Neural progenitor cell (in vitro differentiated cells): Measurements from ENCODE around the gene PRKCE. TPM values are rescaled to one million over a fixed set of nuclear protein-coding genes. Genes with fewer than 3 reads are reported as not detected.

Experiments
- DNase-seq: peaks from one replicate; pipeline ENCODE4 v3.0.0-alpha.2; 2016; ENCODE audit warnings: low spot score
- H2AFZ ChIP-seq: fragments of 200-600 bp; sonication (generic); replicated peaks from 2 replicates; pipeline ENCODE4 v1.6.1; 2016; ENCODE audit warnings: antibody characterized with exemption
- H3F3A ChIP-seq: fragments of 200-600 bp; sonication (generic); 2 replicates; pipeline ENCODE4 v1.6.1; 2016; ENCODE audit warnings: antibody characterized with exemption, low read depth
- H3K27ac ChIP-seq: fragments of 200-600 bp; sonication (generic); 2 replicates; pipeline ENCODE4 v1.5.1; 2016; ENCODE audit warnings: mild to moderate bottlenecking
- H3K27me3 ChIP-seq: fragments of 200-600 bp; sonication (generic); 2 replicates; pipeline ENCODE4 v1.6.1; 2016; ENCODE audit warnings: mild to moderate bottlenecking, moderate library complexity
- H3K36me3 ChIP-seq: fragments of 200-600 bp; sonication (generic); 2 replicates; pipeline ENCODE4 v1.5.1; 2016
- H3K4me1 ChIP-seq: fragments of 200-600 bp; sonication (generic); 2 replicates; pipeline ENCODE4 v1.6.1; 2016; ENCODE audit warnings: mixed run types
- H3K4me2 ChIP-seq: fragments of 200-600 bp; sonication (generic); 2 replicates; pipeline ENCODE4 v1.6.1; 2016
- H3K4me3 ChIP-seq: fragments of 200-600 bp; sonication (generic); 2 replicates; pipeline ENCODE4 v1.5.1; 2016
- H3K79me2 ChIP-seq: fragments of 200-600 bp; sonication (generic); 2 replicates; pipeline ENCODE4 v1.6.1; 2016; ENCODE audit warnings: low read depth
- H3K9ac ChIP-seq: fragments of 200-600 bp; sonication (generic); 2 replicates; pipeline ENCODE4 v1.6.1; 2016
- H3K9me3 ChIP-seq: fragments of 200-600 bp; sonication (generic); 2 replicates; pipeline ENCODE4 v1.5.1; 2016; ENCODE audit warnings: low read depth
- H4K20me1 ChIP-seq: fragments of 200-600 bp; sonication (generic); 2 replicates; pipeline ENCODE4 v1.6.1; 2016; ENCODE audit warnings: low read depth
- H3K27ac Mint-ChIP-seq: 3 replicates; pipeline ENCODE4 v1.8.0; 2021; ENCODE audit warnings: mixed read lengths
- H3K27me3 Mint-ChIP-seq: 2 replicates; pipeline ENCODE4 v1.8.0; 2022; ENCODE audit warnings: low read depth, mild to moderate bottlenecking, inconsistent platforms, moderate library complexity, mixed read lengths; ENCODE audit not compliant: insufficient read depth
- H3K36me3 Mint-ChIP-seq: 3 replicates; pipeline ENCODE4 v1.8.0; 2021; ENCODE audit warnings: mixed read lengths
- H3K4me1 Mint-ChIP-seq: 3 replicates; pipeline ENCODE4 v1.8.0; 2021; ENCODE audit warnings: mixed read lengths
- H3K4me3 Mint-ChIP-seq: 3 replicates; pipeline ENCODE4 v1.8.0; 2021; ENCODE audit warnings: mild to moderate bottlenecking, moderate library complexity, mixed read lengths
- H3K9me3 Mint-ChIP-seq: 3 replicates; pipeline ENCODE4 v1.8.0; 2020; ENCODE audit warnings: mixed read lengths
- EZH2 ChIP-seq: fragments of 200-600 bp; sonication (generic); IDR thresholded peaks from 2 replicates; pipeline ENCODE4 v1.6.1; 2017; ENCODE audit warnings: antibody characterized with exemption, mild to moderate bottlenecking, moderate library complexity
- EZH2phosphoT487 ChIP-seq: fragments of 200-600 bp; sonication (generic); IDR thresholded peaks from 2 replicates; pipeline ENCODE4 v1.6.1; 2017; ENCODE audit warnings: antibody characterized with exemption
- total RNA-seq: library from RNA; depleted of rRNA; stranded (reverse); fragments of >200 nt; gene quantifications from 2 replicates; pipeline ENCODE4 v1.2.3, GENCODE V29; 2015; ENCODE audit warnings: low replicate concordance
- TF ChIP-seq, protein P1 (sequence below): fragments of 200-600 bp; sonication (generic); IDR thresholded peaks from 2 replicates; pipeline ENCODE4 v1.5.1; 2017; ENCODE audit warnings: antibody characterized with exemption, mild to moderate bottlenecking

PRKCE gene
- total RNA-seq, 1 donor from 2014 or later, result 4.1 TPM

DNA sequence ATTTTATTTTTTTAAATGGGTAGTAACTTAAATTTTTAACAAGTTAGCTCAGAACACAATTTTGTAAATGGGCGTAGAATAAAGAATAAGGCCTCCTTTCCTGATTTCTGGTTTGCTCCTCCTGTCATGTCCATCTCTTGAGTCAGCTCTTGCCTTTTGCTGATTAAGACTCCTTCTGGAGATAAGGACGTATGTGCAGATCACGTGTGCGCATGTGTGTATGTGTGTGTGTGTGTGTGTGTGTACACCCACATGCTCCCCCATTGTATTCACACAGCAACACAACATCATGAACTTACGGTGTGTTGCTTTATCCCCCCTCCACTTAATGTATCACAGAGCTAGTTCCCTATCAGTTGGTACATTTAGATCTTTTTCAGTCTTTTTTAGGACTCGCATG lies 182.9 kb downstream of the PRKCE start:
- Mint-ChIP-seq H3K4me3 (no peak overlapping the region), H3K27ac (no peak overlapping the region), H3K27me3 (peaks cover 2% of the 10 kb centered on the region), H3K9me3 (peaks cover 16% of the 10 kb centered on the region), H3K4me1 (peaks cover 38% of the 10 kb centered on the region), H3K36me3 (no peaks in the 10 kb centered on the region)
- H3F3A ChIP-seq, result peaks cover 15% of the 10 kb centered on the region
- H3K4me2 ChIP-seq, result no peak overlapping the region
- no peaks in the 10 kb centered on the region for H4K20me1 ChIP-seq
- H3K36me3 ChIP-seq, result no peaks in the 10 kb centered on the region
- H3K27ac ChIP-seq, result no peak overlapping the region
- no peak for DNase-seq
- H3K79me2 ChIP-seq, result no peaks in the 10 kb centered on the region
- H3K4me1 ChIP-seq, result peaks cover 34% of the 10 kb centered on the region
- H3K9me3 ChIP-seq, result no peaks in the 10 kb centered on the region
- TF ChIP-seq EZH2phosphoT487 (no peak), EZH2 (no peak)
- TF ChIP-seq, protein P1, sequence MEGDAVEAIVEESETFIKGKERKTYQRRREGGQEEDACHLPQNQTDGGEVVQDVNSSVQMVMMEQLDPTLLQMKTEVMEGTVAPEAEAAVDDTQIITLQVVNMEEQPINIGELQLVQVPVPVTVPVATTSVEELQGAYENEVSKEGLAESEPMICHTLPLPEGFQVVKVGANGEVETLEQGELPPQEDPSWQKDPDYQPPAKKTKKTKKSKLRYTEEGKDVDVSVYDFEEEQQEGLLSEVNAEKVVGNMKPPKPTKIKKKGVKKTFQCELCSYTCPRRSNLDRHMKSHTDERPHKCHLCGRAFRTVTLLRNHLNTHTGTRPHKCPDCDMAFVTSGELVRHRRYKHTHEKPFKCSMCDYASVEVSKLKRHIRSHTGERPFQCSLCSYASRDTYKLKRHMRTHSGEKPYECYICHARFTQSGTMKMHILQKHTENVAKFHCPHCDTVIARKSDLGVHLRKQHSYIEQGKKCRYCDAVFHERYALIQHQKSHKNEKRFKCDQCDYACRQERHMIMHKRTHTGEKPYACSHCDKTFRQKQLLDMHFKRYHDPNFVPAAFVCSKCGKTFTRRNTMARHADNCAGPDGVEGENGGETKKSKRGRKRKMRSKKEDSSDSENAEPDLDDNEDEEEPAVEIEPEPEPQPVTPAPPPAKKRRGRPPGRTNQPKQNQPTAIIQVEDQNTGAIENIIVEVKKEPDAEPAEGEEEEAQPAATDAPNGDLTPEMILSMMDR, result no peak
- H3K4me3 ChIP-seq, result no peak overlapping the region
- no peak overlapping the region for H2AFZ ChIP-seq
- H3K27me3 ChIP-seq, result no peaks in the 10 kb centered on the region
- no peak overlapping the region for H3K9ac ChIP-seq

DNA sequence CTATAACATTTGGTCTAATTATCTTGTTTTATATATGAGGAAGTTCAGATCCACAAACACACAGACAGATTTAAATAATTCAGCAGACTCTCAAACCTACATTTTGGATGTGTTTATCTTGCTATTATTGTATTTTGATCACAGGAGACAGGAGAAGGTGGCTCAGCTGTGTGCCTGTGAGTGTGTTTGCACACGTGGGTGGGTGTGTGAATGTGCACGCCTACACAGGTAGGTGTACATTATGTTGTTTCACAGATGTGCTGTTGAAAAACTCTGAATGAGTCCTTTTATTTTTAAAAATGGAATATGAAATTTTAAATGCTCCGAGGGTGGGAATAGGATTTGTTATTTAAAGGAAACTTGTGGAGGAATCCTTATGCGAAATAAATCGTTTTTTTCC lies 183.4 kb downstream of the PRKCE start:
- no peaks in the 10 kb centered on the region for H3K36me3 Mint-ChIP-seq
- no peak overlapping the region for H3K4me2 ChIP-seq
- H3K36me3 ChIP-seq, result no peaks in the 10 kb centered on the region
- TF ChIP-seq, protein P1, result no peak
- TF ChIP-seq EZH2phosphoT487, result no peak
- TF ChIP-seq EZH2, result no peak
- no peak overlapping the region for H3K4me3 ChIP-seq
- H3K27ac Mint-ChIP-seq, result no peak overlapping the region
- no peak overlapping the region for H3K4me3 Mint-ChIP-seq
- DNase-seq, result no peak
- H2AFZ ChIP-seq, result no peak overlapping the region
- H3K9me3 Mint-ChIP-seq, result peaks cover 14% of the 10 kb centered on the region
- no peak overlapping the region for H3K9ac ChIP-seq
- H3K79me2 ChIP-seq, result no peaks in the 10 kb centered on the region
- H3K9me3 ChIP-seq, result no peaks in the 10 kb centered on the region
- peaks cover 39% of the 10 kb centered on the region for H3K4me1 Mint-ChIP-seq
- H3K27ac ChIP-seq, result no peak overlapping the region
- no peaks in the 10 kb centered on the region for H4K20me1 ChIP-seq
- H3F3A ChIP-seq, result peaks cover 15% of the 10 kb centered on the region
- peaks cover 38% of the 10 kb centered on the region for H3K4me1 ChIP-seq
- H3K27me3 Mint-ChIP-seq, result peaks cover 2% of the 10 kb centered on the region
- H3K27me3 ChIP-seq, result no peaks in the 10 kb centered on the region

DNA sequence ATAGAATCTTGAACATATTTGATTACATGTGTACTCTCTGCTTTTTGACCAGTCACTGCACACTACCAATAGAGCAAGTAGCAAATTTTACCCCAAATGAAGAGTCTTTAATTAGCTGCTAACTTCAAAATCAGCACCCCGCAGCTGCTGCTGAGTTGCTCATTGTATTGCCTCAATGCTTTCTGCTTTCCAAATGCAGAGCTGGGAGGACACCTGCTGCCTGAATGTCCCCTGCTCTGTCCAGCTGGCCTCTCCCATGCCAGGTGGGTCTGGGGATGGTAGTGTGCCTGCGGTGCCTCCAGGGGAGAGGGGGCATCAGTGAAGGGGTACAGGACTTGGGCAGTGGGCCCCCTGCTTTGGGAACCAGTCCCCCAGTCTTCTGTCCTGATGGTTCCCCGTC lies 184.8 kb downstream of the PRKCE start:
- DNase-seq, result peak; percentile 74
- Mint-ChIP-seq H3K27me3 (peaks cover 2% of the 10 kb centered on the region), H3K4me3 (peak overlapping the region; percentile 51), H3K9me3 (peaks cover 1% of the 10 kb centered on the region), H3K4me1 (peaks cover 40% of the 10 kb centered on the region), H3K27ac (peak overlapping the region; percentile 59), H3K36me3 (no peaks in the 10 kb centered on the region)
- Histone ChIP-seq H3K27ac (peak overlapping the region; percentile 60), H4K20me1 (no peaks in the 10 kb centered on the region), H3K4me1 (peaks cover 38% of the 10 kb centered on the region), H3K4me2 (peak overlapping the region; percentile 58), H3K9ac (no peak overlapping the region), H3K9me3 (no peaks in the 10 kb centered on the region), H3K36me3 (no peaks in the 10 kb centered on the region), H3K4me3 (no peak overlapping the region), H3F3A (peaks cover 15% of the 10 kb centered on the region), H2AFZ (no peak overlapping the region), H3K27me3 (no peaks in the 10 kb centered on the region), H3K79me2 (no peaks in the 10 kb centered on the region)
- TF ChIP-seq EZH2 (no peak), EZH2phosphoT487 (no peak)
- TF ChIP-seq, protein P1, result peak; percentile 27
